Coronary artery (tissue), 2 donors: Measurements from ENCODE around the gene ORMDL3.

ENCODE experiments used
- DNase-seq: peaks from one replicate; pipeline ENCODE4 v3.0.0-alpha.2; 2017; ENCODE audit warnings: low spot score
- H3K27ac ChIP-seq, 2 donors: fragments of 200-600 bp; sonication (generic); one replicate each; pipeline ENCODE4 v1.5.1; 2016 to 2019
- H3K4me3 ChIP-seq: fragments of 200-600 bp; sonication (generic); 2 replicates; pipeline ENCODE4 v1.5.1; 2016; ENCODE audit warnings: mild to moderate bottlenecking, moderate library complexity
- CTCF ChIP-seq: fragments of 200-600 bp; sonication (generic); IDR thresholded peaks from one replicate; pipeline ENCODE4 v1.5.1; 2019; ENCODE audit warnings: antibody characterized with exemption

ORMDL3 gene

GRCh38 chr17:39939106-39939505, 11.7 kb upstream of the ORMDL3 start:
- no peak overlapping the region for H3K27ac ChIP-seq
- no peak for DNase-seq
- TF ChIP-seq CTCF = no peak
- no peak overlapping the region for H3K4me3 ChIP-seq

GRCh38 chr17:39938140-39938869, 10.9 kb upstream of the ORMDL3 start:
- DNase-seq = no peak
- Histone ChIP-seq H3K4me3 (no peak overlapping the region), H3K27ac (no peak overlapping the region)
- no peak for TF ChIP-seq CTCF

GRCh38 chr17:39937447-39937846, 10.0 kb upstream of the ORMDL3 start:
- TF ChIP-seq CTCF = no peak
- no peak overlapping the region for H3K4me3 ChIP-seq
- no peak overlapping the region for H3K27ac ChIP-seq
- no peak for DNase-seq

GRCh38 chr17:39935909-39936308, 8.5 kb upstream of the ORMDL3 start:
- no peak for DNase-seq
- H3K4me3 ChIP-seq = no peak overlapping the region
- TF ChIP-seq CTCF = no peak
- H3K27ac ChIP-seq = no peak overlapping the region

GRCh38 chr17:39934324-39934723, 6.9 kb upstream of the ORMDL3 start:
- no peak for DNase-seq
- TF ChIP-seq CTCF = no peak
- Histone ChIP-seq H3K4me3 (no peak overlapping the region), H3K27ac (peak overlapping the region in 1 of 2 donors; percentile 38)

- H3K27ac ChIP-seq = peak overlapping the region; percentile 38 to 46
- DNase-seq = no peak
- TF ChIP-seq CTCF = no peak
- no peak overlapping the region for H3K4me3 ChIP-seq
These were observed 6.5 kb upstream of the ORMDL3 start for GRCh38 chr17:39933912-39934311.

- Histone ChIP-seq H3K4me3 (peak overlapping the region; percentile 12), H3K27ac (peak overlapping the region; percentile 95)
- TF ChIP-seq CTCF = no peak
- DNase-seq = no peak
These were observed 2.4 kb upstream of the ORMDL3 start for GRCh38 chr17:39929646-39930407.
